Measurements from ENCODE around the gene CEP170B. TPM values are rescaled to one million over a fixed set of nuclear protein-coding genes. Genes with fewer than 3 reads are reported as not detected.

CEP170B gene
- total and polyA plus RNA-seq, 2 donors (not counting 1 experiment from before 2014, with no cell fraction given), result 0.16 to 0.59 TPM

- H3K9me3 Mint-ChIP-seq (ENCODE audit: insufficient read depth), result no peaks in the 10 kb centered on the region
- POLR2A ChIA-PET, result no interaction called here
- Histone ChIP-seq H3K9me3 (ENCODE audit: control extremely low read depth in 1 of 3, control insufficient read depth in 2 of 3, insufficient read depth in 1 of 3, low read length in 2 of 3) (peaks cover 0 to 16% (median 0%) of the 10 kb centered on the region in 3 donors), H3K4me3 (ENCODE audit: control extremely low read depth in 1 of 5, extremely low read depth in 1 of 5, insufficient read depth in 1 of 5, low read depth in 2 of 5, low read length in 4 of 5) (no peak overlapping the region), H2AFZ (ENCODE audit: insufficient read depth, low read depth, low read length, poor library complexity, severe bottlenecking) (no peak overlapping the region), H3K27me3 (replicated peaks in 1 of 4; ENCODE audit: control extremely low read depth in 1 of 4, control insufficient read depth in 3 of 4, insufficient read depth in 4 of 4, low read length in 3 of 4) (peaks cover 0 to 53% (median 13%) of the 10 kb centered on the region in 4 experiments), H3K4me2 (replicated peaks; ENCODE audit: low read depth, low read length, poor library complexity, severe bottlenecking) (no peak overlapping the region), H3K27ac (ENCODE audit: low read length in 2 of 2) (no peak overlapping the region), H3K36me3 (replicated peaks in 1 of 2; ENCODE audit: control extremely low read depth in 1 of 2, control insufficient read depth in 1 of 2, extremely low read depth in 1 of 2, insufficient read depth in 2 of 2, low read length in 1 of 2) (no peaks in the 10 kb centered on the region), H3K79me2 (ENCODE audit: control insufficient read depth, insufficient read depth, low read length) (no peaks in the 10 kb centered on the region), H3K9ac (ENCODE audit: low read length) (no peak overlapping the region), H3K4me1 (ENCODE audit: control insufficient read depth in 2 of 2, insufficient read depth in 2 of 2, low read length in 2 of 2) (peaks cover 6 to 12% of the 10 kb centered on the region in 2 donors), H4K20me1 (ENCODE audit: control insufficient read depth, insufficient read depth, low read length, poor library complexity, severe bottlenecking) (no peaks in the 10 kb centered on the region)
- peaks cover 29% of the 10 kb centered on the region for H3K27me3 Mint-ChIP-seq
- TF ChIP-seq CTCF (IDR thresholded peaks at IDR 0.05) (no peak), EZH2 (IDR thresholded peaks at IDR 0.05; ENCODE audit: borderline replicate concordance, insufficient read depth, low read depth, low read length, poor library complexity, severe bottlenecking) (no peak)
- CTCF ChIA-PET, result no interaction called here
- H3K4me1 Mint-ChIP-seq, result peaks cover 15% of the 10 kb centered on the region
- intact Hi-C loops (cut with micrococcal nuclease), result no loop called here
- ATAC-seq (ENCODE audit: low read depth), result no peak
- H3K4me3 Mint-ChIP-seq, result no peak overlapping the region
- no peak overlapping the region for H3K27ac Mint-ChIP-seq
- 89% methylated on average over 16 of the region's 47 CpGs for WGBS (ENCODE audit: insufficient coverage)
- DNase-seq, result no peak
Measured at GRCh38 chr14:104871656-104872468, 6.8 kb downstream of the CEP170B start.
